Neural cell (in vitro differentiated cells): ENCODE data around the gene LRP2.

Experiments
- CTCF ChIP-seq: fragments of 450-650 bp; IDR thresholded peaks from 2 replicates; pipeline ENCODE4 v1.5.1; 2014; ENCODE audit warnings: antibody characterized with exemption, mild to moderate bottlenecking, moderate library complexity; ENCODE audit not compliant: poor library complexity, severe bottlenecking
- EZH2 ChIP-seq: fragments of 200-600, 300-800 bp; shearing (Covaris generic), sonication (generic); IDR thresholded peaks from 2 replicates; pipeline ENCODE4 v1.6.1; 2014; ENCODE audit warnings: antibody characterized with exemption, low read length, borderline replicate concordance, mild to moderate bottlenecking; ENCODE audit not compliant: insufficient read depth, poor library complexity, severe bottlenecking
- RAD21 ChIP-seq: fragments of 450-650 bp; conservative IDR thresholded peaks from 2 replicates; pipeline ENCODE4 v1.6.1; 2014; ENCODE audit warnings: antibody characterized with exemption, mild to moderate bottlenecking, moderate library complexity

- TF ChIP-seq CTCF, result no peak
- TF ChIP-seq EZH2, result no peak
- TF ChIP-seq RAD21, result no peak
Observed at GRCh38 chr2:169184074-169184473, 178.3 kb downstream of the LRP2 start.
